A549 (cell line): ENCODE data around the gene TREX2. TPM values are rescaled to one million over a fixed set of nuclear protein-coding genes. Genes with fewer than 3 reads are reported as not detected.

Source experiments
- ATAC-seq, 2 experiments: fragments of 200-7000 bp in 1 of 2; fragments of >200 bp in 1 of 2; cut with Nextera tagmentation in 1 of 2; cut with Tn5 transposase in 1 of 2; 3 replicates each; pipeline versions ENCODE4 v1.8.0 to v1.9.1; 2018 to 2020; ENCODE audit warnings: mild to moderate bottlenecking in 1 of 2, moderate library complexity in 1 of 2
- CTCF ChIA-PET: fragments of 300-600 bp; sonication (Branson Sonifier 250); formaldehyde crosslinking; extraction: SDS; loops from one replicate; lab custom pipeline; 2021; ENCODE audit warnings: antibody characterized with exemption, inconsistent platforms; lab: Yijun Ruan, JAX
- POLR2A ChIA-PET: fragments of 350-600 bp; formaldehyde crosslinking; extraction: SDS; loops from one replicate; lab custom pipeline; 2021; ENCODE audit warnings: antibody characterized with exemption, inconsistent platforms; lab: Yijun Ruan, JAX
- DNase-seq, 2 experiments: peaks; one replicate each; pipeline versions ENCODE4 v3.0.0 to v3.0.0-alpha.2; 2011 to 2016; ENCODE audit warnings: low read depth in 1 of 2, low spot score in 1 of 2
- FAIRE-seq: peaks from 2 replicates; lab custom pipeline; 2011; peaks lifted over from hg19 to GRCh38; lab: Jason Lieb, UNC
- H3K27ac ChIP-seq, 2 experiments: fragments of >200 bp; sonication (Bioruptor Twin); formaldehyde crosslinking; 3 replicates each; pipeline ENCODE4 v1.5.1; 2016 to 2017
- H3K4me1 ChIP-seq: fragments of >200 bp; sonication (Bioruptor Twin); formaldehyde crosslinking; 3 replicates; pipeline ENCODE4 v1.6.1; 2016
- H3K4me2 ChIP-seq: fragments of >200 bp; sonication (Bioruptor Twin); formaldehyde crosslinking; 3 replicates; pipeline ENCODE4 v1.6.1; 2016
- H3K4me3 ChIP-seq: fragments of >200 bp; sonication (Bioruptor Twin); formaldehyde crosslinking; 3 replicates; pipeline ENCODE4 v1.5.1; 2016
- H3K9me3 ChIP-seq: fragments of >200 bp; sonication (Bioruptor Twin); formaldehyde crosslinking; 3 replicates; pipeline ENCODE4 v1.6.1; 2016
- CEBPB ChIP-seq, 2 experiments: fragments of >200 bp in 1 of 2; sonication (Bioruptor Twin) in 1 of 2; formaldehyde crosslinking in 1 of 2; IDR thresholded peaks; 2 replicates each; pipeline ENCODE4 v1.6.1; 2012 to 2016
- CHD2 ChIP-seq: fragments of 150-350 bp; IDR thresholded peaks from 2 replicates; pipeline ENCODE4 v1.6.1; 2014; ENCODE audit warnings: low read length; ENCODE audit not compliant: partially characterized antibody
- EHF ChIP-seq: fragments of 250-450 bp; sonication (Bioruptor Pico); IDR thresholded peaks from 2 replicates; pipeline ENCODE4 v1.5.0; 2020; ENCODE audit warnings: mild to moderate bottlenecking
- EP300 ChIP-seq, 2 experiments: fragments of >200 bp; sonication (Bioruptor Twin); formaldehyde crosslinking; IDR thresholded peaks; 2 replicates in 1 of 2; 3 replicates in 1 of 2; pipeline ENCODE4 v1.6.1; 2016 to 2017
- ESRRA ChIP-seq: fragments of 150-350 bp; IDR thresholded peaks from 2 replicates; pipeline ENCODE4 v1.6.1; 2014; ENCODE audit warnings: mild to moderate bottlenecking, low read length, borderline replicate concordance
- FOSB ChIP-seq: fragments of 250-450 bp; sonication (Bioruptor Pico); IDR thresholded peaks from 2 replicates; pipeline ENCODE4 v1.5.0; 2020; ENCODE audit warnings: mild to moderate bottlenecking, moderate library complexity
- FOXS1 ChIP-seq: fragments of 250-450 bp; sonication (Bioruptor Pico); IDR thresholded peaks from 2 replicates; pipeline ENCODE4 v1.5.0; 2020; ENCODE audit warnings: mild to moderate bottlenecking, moderate library complexity
- KDM5A ChIP-seq: fragments of 200-600 bp; sonication (generic); IDR thresholded peaks from 2 replicates; pipeline ENCODE4 v1.6.1; 2016; ENCODE audit warnings: antibody characterized with exemption, mild to moderate bottlenecking
- MYC ChIP-seq: IDR thresholded peaks from 2 replicates; pipeline ENCODE4 v1.6.1; 2012; ENCODE audit warnings: mild to moderate bottlenecking, inconsistent platforms, low read length, improper control_type of control experiment, borderline replicate concordance
- PHF8 ChIP-seq: fragments of 200-600 bp; sonication (generic); IDR thresholded peaks from 2 replicates; pipeline ENCODE4 v1.6.1; 2016; ENCODE audit warnings: low read depth, mild to moderate bottlenecking, antibody characterized with exemption, moderate library complexity, borderline replicate concordance
- POLR2AphosphoS2 ChIP-seq: conservative IDR thresholded peaks from 2 replicates; pipeline ENCODE4 v1.6.1; 2012; ENCODE audit warnings: low read length, improper control_type of control experiment, inconsistent platforms
- RAD21 ChIP-seq, 2 experiments: fragments of >200 bp in 1 of 2; sonication (Bioruptor Twin) in 1 of 2; formaldehyde crosslinking in 1 of 2; IDR thresholded peaks in 1 of 2; conservative IDR thresholded peaks in 1 of 2; 2 replicates in 1 of 2; 3 replicates in 1 of 2; pipeline ENCODE4 v1.6.1; 2012 to 2018; ENCODE audit warnings: inconsistent platforms in 1 of 2
- RARB ChIP-seq: fragments of 250-450 bp; sonication (Bioruptor Pico); IDR thresholded peaks from 2 replicates; pipeline ENCODE4 v1.8.0; 2021; ENCODE audit warnings: mild to moderate bottlenecking, moderate library complexity
- RNF2 ChIP-seq: fragments of 200-600 bp; sonication (generic); IDR thresholded peaks from 2 replicates; pipeline ENCODE4 v1.6.1; 2016; ENCODE audit warnings: low read depth, mild to moderate bottlenecking, antibody characterized with exemption, moderate library complexity, borderline replicate concordance
- SMC3 ChIP-seq: fragments of >200 bp; sonication (Bioruptor Twin); formaldehyde crosslinking; IDR thresholded peaks from 3 replicates; pipeline ENCODE4 v1.6.1; 2018; ENCODE audit warnings: inconsistent platforms
- TP53 ChIP-seq: fragments of 250-450 bp; sonication (Bioruptor Pico); IDR thresholded peaks from 2 replicates; pipeline ENCODE4 v1.5.0; 2021; ENCODE audit warnings: mild to moderate bottlenecking, moderate library complexity
- ZFP36 ChIP-seq: fragments of 450-650 bp; IDR thresholded peaks from 2 replicates; pipeline ENCODE4 v1.6.1; 2014; ENCODE audit warnings: borderline replicate concordance; ENCODE audit not compliant: partially characterized antibody
- ZSCAN20 ChIP-seq: fragments of 250-450 bp; sonication (Bioruptor Pico); IDR thresholded peaks from 2 replicates; pipeline ENCODE4 v1.8.0; 2022; ENCODE audit warnings: mild to moderate bottlenecking, moderate library complexity
- WGBS: methylation state at CpG from one replicate; pipeline ENCODE4 v1.1.6; 2017; ENCODE audit errors: missing lambda C conversion rate; 5-methylcytosine and 5-hydroxymethylcytosine counted together
- polyA plus RNA-seq, 4 experiments: library from polyadenylated mRNA; depleted of rRNA in 3 of 4; stranded (reverse); fragments of >200 nt; fragmentation: RNase III in 1 of 4; extraction: RNeasy Plus Mini Kit Qiagen cat#74134 plus additional on column Dnase treatment in 1 of 4; gene quantifications; 2 replicates in 3 of 4; 3 replicates in 1 of 4; pipeline ENCODE4 v1.2.3, GENCODE V29; 2011 to 2017
- TF ChIP-seq, protein P1 (sequence below): IDR thresholded peaks from 2 replicates; pipeline ENCODE4 v1.6.1; 2012
- TF ChIP-seq, protein P2 (sequence below): fragments of 450-650 bp; IDR thresholded peaks from 2 replicates; pipeline ENCODE4 v1.6.1; 2014; ENCODE audit warnings: antibody characterized with exemption
- TF ChIP-seq, protein P3 (sequence below): fragments of 200-600 bp; sonication (generic); IDR thresholded peaks from 2 replicates; pipeline ENCODE4 v1.6.1; 2016; ENCODE audit warnings: antibody characterized with exemption, mild to moderate bottlenecking, moderate library complexity
- TF ChIP-seq, protein P4 (sequence below): IDR thresholded peaks from 2 replicates; pipeline ENCODE4 v1.6.1; 2012
- TF ChIP-seq, protein P5 (sequence below): fragments of >200 bp; sonication (Bioruptor Twin); formaldehyde crosslinking; IDR thresholded peaks from 2 replicates; pipeline ENCODE4 v1.6.1; 2016
- TF ChIP-seq, protein P6 (sequence below): IDR thresholded peaks from 2 replicates; pipeline ENCODE4 v1.6.1; 2012; ENCODE audit warnings: low read depth, borderline replicate concordance
- TF ChIP-seq, protein P7 (sequence below): fragments of >200 bp; sonication (Bioruptor Twin); formaldehyde crosslinking; IDR thresholded peaks from 3 replicates; pipeline ENCODE4 v1.6.1; 2016

Gene TREX2
- polyA plus RNA-seq, 2 of the 4 experiments (the other 2 are of a cell fraction): 0.27 to 0.99 TPM

DNA sequence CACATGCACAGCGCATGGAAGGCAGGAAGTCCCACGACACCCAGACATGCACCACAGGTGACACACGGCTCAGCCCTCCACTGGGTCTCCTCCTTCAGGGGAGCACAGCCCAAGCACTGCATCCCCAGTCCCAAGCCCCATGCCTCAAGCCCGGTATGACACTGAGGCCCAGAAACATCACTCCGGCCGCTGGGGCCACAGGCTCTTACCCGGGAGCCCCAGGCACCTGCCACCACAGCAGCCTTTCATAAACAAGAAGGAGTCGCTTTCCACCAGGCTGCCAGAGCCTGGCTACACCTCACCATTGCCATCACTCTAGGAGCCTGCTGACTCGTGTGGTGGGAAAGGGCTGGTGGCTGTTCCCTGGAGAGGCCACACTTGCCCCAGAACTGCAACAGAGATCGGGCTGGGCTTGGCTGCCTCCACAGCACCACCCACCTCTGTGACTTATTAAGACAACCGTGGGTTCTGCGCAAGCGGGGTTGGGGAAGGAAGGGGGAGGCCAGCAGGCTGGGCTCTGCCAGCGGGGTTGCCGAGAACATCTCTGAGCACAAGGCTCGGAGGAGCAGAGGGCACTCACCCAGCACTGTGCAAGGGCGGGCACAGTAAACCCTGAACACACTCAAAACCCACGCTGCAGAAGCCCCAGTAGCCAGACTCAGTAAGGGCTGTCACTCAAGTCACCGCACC is 20.0 kb upstream of the TREX2 start:
- TF ChIP-seq KDM5A (no peak), EHF (CRISPR knock-in tag) (no peak), ZFP36 (no peak), RNF2 (no peak), CEBPB (IDR thresholded peaks at IDR 0.05) (no peak), EP300 (IDR thresholded peaks at IDR 0.05) (no peak), CHD2 (no peak), POLR2AphosphoS2 (no peak)
- TF ChIP-seq, protein P1, sequence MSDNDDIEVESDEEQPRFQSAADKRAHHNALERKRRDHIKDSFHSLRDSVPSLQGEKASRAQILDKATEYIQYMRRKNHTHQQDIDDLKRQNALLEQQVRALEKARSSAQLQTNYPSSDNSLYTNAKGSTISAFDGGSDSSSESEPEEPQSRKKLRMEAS: no peak
- TF ChIP-seq, protein P2, sequence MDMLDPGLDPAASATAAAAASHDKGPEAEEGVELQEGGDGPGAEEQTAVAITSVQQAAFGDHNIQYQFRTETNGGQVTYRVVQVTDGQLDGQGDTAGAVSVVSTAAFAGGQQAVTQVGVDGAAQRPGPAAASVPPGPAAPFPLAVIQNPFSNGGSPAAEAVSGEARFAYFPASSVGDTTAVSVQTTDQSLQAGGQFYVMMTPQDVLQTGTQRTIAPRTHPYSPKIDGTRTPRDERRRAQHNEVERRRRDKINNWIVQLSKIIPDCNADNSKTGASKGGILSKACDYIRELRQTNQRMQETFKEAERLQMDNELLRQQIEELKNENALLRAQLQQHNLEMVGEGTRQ: no peak
- TF ChIP-seq, protein P3, sequence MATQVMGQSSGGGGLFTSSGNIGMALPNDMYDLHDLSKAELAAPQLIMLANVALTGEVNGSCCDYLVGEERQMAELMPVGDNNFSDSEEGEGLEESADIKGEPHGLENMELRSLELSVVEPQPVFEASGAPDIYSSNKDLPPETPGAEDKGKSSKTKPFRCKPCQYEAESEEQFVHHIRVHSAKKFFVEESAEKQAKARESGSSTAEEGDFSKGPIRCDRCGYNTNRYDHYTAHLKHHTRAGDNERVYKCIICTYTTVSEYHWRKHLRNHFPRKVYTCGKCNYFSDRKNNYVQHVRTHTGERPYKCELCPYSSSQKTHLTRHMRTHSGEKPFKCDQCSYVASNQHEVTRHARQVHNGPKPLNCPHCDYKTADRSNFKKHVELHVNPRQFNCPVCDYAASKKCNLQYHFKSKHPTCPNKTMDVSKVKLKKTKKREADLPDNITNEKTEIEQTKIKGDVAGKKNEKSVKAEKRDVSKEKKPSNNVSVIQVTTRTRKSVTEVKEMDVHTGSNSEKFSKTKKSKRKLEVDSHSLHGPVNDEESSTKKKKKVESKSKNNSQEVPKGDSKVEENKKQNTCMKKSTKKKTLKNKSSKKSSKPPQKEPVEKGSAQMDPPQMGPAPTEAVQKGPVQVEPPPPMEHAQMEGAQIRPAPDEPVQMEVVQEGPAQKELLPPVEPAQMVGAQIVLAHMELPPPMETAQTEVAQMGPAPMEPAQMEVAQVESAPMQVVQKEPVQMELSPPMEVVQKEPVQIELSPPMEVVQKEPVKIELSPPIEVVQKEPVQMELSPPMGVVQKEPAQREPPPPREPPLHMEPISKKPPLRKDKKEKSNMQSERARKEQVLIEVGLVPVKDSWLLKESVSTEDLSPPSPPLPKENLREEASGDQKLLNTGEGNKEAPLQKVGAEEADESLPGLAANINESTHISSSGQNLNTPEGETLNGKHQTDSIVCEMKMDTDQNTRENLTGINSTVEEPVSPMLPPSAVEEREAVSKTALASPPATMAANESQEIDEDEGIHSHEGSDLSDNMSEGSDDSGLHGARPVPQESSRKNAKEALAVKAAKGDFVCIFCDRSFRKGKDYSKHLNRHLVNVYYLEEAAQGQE: no peak
- TF ChIP-seq, protein P4, sequence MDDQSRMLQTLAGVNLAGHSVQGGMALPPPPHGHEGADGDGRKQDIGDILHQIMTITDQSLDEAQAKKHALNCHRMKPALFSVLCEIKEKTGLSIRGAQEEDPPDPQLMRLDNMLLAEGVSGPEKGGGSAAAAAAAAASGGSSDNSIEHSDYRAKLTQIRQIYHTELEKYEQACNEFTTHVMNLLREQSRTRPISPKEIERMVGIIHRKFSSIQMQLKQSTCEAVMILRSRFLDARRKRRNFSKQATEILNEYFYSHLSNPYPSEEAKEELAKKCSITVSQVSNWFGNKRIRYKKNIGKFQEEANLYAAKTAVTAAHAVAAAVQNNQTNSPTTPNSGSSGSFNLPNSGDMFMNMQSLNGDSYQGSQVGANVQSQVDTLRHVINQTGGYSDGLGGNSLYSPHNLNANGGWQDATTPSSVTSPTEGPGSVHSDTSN: no peak
- TF ChIP-seq, protein P5, sequence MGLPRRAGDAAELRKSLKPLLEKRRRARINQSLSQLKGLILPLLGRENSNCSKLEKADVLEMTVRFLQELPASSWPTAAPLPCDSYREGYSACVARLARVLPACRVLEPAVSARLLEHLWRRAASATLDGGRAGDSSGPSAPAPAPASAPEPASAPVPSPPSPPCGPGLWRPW: no peak
- TF ChIP-seq, all 56 proteins: peak for 0
- Histone ChIP-seq H3K4me1 (peaks cover 3% of the 10 kb centered on the region; the same call in 1 of the 3 replicates), H3K4me3 (no peak overlapping the region), H3K4me2 (no peak overlapping the region), H3K9me3 (no peaks in the 10 kb centered on the region), H3K27ac (no peak overlapping the region)
- ATAC-seq (no peak), DNase-seq (no peak), FAIRE-seq (no peak)
- 91% methylated on average over 6 of the region's 19 CpGs for WGBS
- ChIA-PET CTCF (no interaction called here), POLR2A (interaction anchor here (0.6 kb wide), 1 partner anchor 36 kb away, joined by 5 read pairs; no protein-coding TSS in a partner anchor)

DNA sequence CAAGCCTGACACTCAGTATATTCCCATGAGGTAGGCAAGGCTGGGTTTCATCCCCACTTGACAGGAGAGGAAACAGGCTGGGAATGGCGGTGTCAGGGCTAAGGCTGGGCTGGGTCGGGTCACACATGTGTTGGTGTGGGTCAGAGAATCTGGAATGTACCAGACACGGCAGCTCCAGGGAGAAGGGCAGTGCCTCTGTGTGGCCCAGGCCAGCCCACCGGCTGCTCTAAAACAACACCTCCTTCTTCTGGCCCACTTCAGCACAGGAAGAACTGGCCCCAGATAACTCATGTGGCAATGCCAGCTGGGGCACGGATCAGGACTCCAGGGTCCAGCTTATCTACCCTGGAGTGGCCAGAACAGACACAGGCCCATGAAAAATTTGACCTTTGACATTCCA is 18.3 kb upstream of the TREX2 start:
- Histone ChIP-seq H3K4me2 (no peak overlapping the region), H3K27ac (no peak overlapping the region), H3K4me1 (no peaks in the 10 kb centered on the region; the same call in 2 of the 3 replicates), H3K4me3 (no peak overlapping the region), H3K9me3 (no peaks in the 10 kb centered on the region)
- TF ChIP-seq RAD21 (conservative IDR thresholded peaks at IDR 0.05 in 1 of 2, IDR thresholded peaks at IDR 0.05 in 1 of 2): no peak
- no peak for TF ChIP-seq PHF8
- no peak for TF ChIP-seq TP53
- no peak for TF ChIP-seq ESRRA
- no peak for TF ChIP-seq CEBPB (IDR thresholded peaks at IDR 0.05)
- TF ChIP-seq ZSCAN20 (CRISPR knock-in tag): no peak
- TF ChIP-seq RARB (CRISPR knock-in tag): no peak
- TF ChIP-seq SMC3: no peak
- TF ChIP-seq, protein P6, sequence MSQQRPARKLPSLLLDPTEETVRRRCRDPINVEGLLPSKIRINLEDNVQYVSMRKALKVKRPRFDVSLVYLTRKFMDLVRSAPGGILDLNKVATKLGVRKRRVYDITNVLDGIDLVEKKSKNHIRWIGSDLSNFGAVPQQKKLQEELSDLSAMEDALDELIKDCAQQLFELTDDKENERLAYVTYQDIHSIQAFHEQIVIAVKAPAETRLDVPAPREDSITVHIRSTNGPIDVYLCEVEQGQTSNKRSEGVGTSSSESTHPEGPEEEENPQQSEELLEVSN: no peak
- TF ChIP-seq, protein P7, sequence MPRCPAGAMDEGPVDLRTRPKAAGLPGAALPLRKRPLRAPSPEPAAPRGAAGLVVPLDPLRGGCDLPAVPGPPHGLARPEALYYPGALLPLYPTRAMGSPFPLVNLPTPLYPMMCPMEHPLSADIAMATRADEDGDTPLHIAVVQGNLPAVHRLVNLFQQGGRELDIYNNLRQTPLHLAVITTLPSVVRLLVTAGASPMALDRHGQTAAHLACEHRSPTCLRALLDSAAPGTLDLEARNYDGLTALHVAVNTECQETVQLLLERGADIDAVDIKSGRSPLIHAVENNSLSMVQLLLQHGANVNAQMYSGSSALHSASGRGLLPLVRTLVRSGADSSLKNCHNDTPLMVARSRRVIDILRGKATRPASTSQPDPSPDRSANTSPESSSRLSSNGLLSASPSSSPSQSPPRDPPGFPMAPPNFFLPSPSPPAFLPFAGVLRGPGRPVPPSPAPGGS: no peak
- no peak for TF ChIP-seq FOSB (CRISPR knock-in tag)
- TF ChIP-seq MYC: no peak
- no peak for TF ChIP-seq FOXS1 (CRISPR knock-in tag)
- FAIRE-seq (no peak), ATAC-seq (no peak), DNase-seq (no peak)
- ChIA-PET CTCF (interaction anchor here (1.1 kb wide), 1 partner anchor 43 kb away, joined by 6 read pairs; no protein-coding TSS in a partner anchor), POLR2A (no interaction called here)
- WGBS: 93% methylated on average over 5 of the region's 5 CpGs
